T47D (cell line): ENCODE data around the gene GALNT10.

Source experiments
- DNase-seq, 2 experiments: peaks; one replicate each; pipeline versions ENCODE4 v3.0.0 to v3.0.0-alpha.2; 2011 to 2012; ENCODE audit warnings: low read depth in 1 of 2, low spot score in 1 of 2
- JUND ChIP-seq: IDR thresholded peaks from 2 replicates; pipeline ENCODE4 v1.6.1; 2012; ENCODE audit warnings: low read depth
- in situ Hi-C: cut with HindIII; loops from 2 replicates; pipeline ENCODE4 v1.10.0; 2016; ENCODE audit warnings: low sequenced_read_pairs, low pct_unique_long_range_greater_than_20kb

Gene GALNT10

GRCh38 chr5:154312576-154312975 lies 122.0 kb downstream of the GALNT10 start:
- in situ Hi-C loops = no loop called here
- no peak for DNase-seq
- no peak for TF ChIP-seq JUND

DNA sequence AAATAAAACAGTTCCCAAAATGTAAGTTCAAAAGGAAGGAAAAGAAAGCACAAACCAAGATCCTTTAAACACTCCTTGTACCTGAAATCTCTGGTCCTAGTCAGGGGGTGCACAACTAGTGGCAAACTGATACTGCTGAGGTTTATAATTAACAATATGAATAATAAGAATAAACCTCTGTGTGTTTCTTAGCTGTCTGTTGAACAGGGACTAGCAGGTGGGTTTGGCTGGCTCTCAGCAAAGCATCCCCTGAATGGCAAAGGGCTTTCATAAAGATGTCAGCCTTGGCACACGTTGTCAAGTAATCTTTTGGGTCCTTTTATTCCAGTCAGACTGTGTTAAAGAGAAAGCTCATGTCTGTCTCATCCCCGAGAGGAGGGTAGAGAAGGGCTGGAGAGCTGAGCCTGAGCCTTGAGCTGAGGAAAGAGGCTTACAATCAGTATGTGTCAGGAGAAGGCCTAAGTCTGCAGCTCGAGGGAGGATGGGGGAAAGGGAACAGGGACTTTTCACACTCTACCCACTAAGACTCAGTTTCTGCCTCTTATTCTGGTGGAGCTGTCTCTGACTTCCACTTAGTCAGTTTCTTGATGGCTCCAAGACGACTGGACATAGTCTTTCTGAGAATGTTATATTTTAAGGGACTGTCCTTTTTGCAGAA lies 123.0 kb downstream of the GALNT10 start:
- TF ChIP-seq JUND = no peak
- DNase-seq = no peak

GRCh38 chr5:154315196-154315595 lies 124.7 kb downstream of the GALNT10 start:
- TF ChIP-seq JUND = no peak
- in situ Hi-C loops = no loop called here
- no peak for DNase-seq

More for the DNA sequence above, 123.0 kb downstream of the GALNT10 start:
- in situ Hi-C loops = no loop called here

- in situ Hi-C loops = no loop called here
- DNase-seq = no peak
- no peak for TF ChIP-seq JUND
These were observed 125.2 kb downstream of the GALNT10 start for GRCh38 chr5:154315756-154316155.

GRCh38 chr5:154316223-154316935 lies 125.8 kb downstream of the GALNT10 start:
- TF ChIP-seq JUND = no peak
- in situ Hi-C loops = no loop called here
- DNase-seq = no peak

GRCh38 chr5:154317916-154318315 lies 127.4 kb downstream of the GALNT10 start:
- in situ Hi-C loops = no loop called here
- no peak for TF ChIP-seq JUND
- no peak for DNase-seq

DNA sequence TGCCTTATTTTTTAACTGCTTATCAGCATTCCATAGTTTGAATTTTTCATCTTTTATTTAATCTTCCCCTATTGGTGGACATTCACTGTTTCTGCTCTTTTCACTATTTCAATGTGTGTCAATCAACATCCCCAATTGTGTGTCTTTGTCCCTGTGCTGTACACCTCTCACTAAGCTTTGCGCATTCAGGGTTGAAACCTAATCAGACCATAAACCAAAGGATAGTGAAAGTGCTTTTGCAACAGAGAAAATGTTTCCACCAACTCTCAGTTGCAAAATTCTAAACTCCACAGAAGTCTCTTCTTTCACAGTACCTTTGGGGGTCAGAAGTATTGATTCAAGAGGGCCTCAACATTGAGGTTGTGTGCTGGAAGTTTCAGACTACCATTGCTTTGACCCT lies 128.2 kb downstream of the GALNT10 start:
- in situ Hi-C loops = no loop called here
- DNase-seq = no peak
- no peak for TF ChIP-seq JUND

DNA sequence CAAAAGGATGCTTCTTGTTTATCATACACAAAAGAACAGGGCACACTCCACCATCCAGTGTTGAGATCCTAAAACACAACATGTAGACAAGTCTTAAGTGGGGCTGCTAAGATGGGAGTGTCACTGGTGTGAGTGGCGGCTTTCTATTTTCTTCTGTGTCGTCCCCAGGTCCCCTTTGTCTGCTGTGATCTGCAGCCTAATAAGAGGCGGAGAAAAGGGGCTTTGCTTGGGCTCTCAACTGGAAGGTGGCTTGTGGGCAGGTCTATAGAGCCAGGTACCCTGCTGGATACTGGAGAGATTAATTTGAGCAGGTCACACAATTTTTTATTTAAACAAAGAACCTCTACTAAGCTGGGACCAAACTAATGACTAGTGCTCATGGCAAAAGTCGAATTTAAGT lies 129.2 kb downstream of the GALNT10 start:
- DNase-seq = no peak
- in situ Hi-C loops = no loop called here

DNA sequence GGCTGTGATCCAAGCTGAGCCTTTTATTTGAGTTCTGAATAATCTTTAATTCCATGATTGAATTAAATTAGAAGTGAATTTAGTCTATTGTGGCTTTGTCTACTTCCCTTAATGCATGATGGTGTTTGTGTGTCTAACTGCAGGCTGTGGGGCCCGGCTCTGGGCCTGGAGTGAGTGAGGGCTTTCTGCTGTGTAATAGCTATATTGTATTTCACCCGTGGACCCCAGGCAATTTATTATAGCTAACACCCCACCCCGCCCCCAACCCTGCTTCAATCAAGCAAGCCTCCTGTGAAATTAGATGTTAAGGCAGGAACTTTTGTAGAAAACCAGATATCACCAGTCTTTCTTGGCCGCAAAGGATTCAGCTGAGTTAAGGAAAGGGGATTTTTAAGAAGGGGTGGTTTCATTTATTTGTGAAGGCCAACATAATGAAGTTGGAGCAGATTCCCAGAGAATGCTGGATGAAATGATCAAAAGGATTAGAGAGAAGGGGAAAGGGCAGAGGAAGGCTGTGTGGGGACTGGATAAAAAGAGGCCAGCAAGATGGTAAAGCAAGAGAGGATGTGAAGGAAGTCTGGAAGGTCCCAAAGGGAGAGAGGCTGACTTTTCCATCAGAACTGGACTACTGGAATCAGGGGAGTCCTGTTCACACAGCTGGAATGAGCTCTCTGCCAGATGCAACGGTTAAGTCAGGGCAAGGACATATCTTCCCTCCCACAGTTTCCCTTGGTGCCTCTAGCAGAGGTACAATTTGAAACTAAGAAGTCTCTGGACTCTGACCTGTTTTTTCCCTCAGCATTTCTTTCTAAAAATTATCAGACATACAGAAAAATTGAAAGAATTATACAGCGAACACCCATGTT lies 129.9 kb downstream of the GALNT10 start:
- in situ Hi-C loops = no loop called here
- DNase-seq = no peak
- no peak for TF ChIP-seq JUND

More for the DNA sequence above, 129.2 kb downstream of the GALNT10 start:
- TF ChIP-seq JUND = no peak

DNA sequence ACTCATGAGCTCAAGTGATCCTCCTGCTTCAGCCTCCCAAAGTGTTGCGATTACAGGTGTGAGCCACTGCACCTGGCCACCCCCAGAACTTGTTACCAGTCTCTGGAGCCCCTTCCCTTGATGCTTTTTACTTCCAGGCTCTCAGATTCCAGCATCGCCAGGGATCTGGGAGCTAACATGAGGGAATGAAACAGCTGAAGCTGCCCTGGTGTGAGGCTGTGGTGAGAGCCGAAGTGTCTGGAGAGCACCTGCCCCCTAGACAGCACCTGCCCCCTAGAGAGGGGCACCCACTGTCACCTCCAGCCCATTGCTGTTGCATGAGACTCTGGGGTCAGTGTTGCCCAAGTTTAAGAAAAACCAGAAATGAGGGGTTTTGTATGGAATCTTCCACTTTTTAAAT lies 131.0 kb downstream of the GALNT10 start:
- in situ Hi-C loops = no loop called here
- no peak for DNase-seq
- TF ChIP-seq JUND = no peak

- DNase-seq = no peak
- in situ Hi-C loops = no loop called here
- no peak for TF ChIP-seq JUND
These were observed 133.5 kb downstream of the GALNT10 start for GRCh38 chr5:154324033-154324432.

GRCh38 chr5:154325566-154325965 lies 135.0 kb downstream of the GALNT10 start:
- DNase-seq = peak in 1 of 2 experiments; percentile 31
- in situ Hi-C loops = no loop called here
- no peak for TF ChIP-seq JUND

DNA sequence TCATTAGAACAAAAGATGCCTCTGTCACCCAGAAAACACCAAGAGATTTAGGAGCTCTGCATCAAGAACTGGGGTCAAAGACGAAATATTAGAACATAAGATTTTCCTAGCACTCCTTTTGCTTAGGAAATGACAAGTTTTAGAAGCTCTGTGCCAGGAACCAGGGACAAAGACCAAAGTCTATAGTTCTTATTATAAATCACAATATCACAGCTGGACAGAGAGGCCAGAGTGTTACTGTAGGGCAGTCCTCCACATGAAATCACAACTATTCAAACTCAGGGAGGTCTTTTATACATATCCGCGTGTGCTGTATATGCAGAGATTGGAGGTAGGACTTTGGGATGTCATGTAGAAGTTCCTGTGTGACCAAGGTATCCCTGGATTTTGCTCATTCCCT lies 138.5 kb downstream of the GALNT10 start:
- in situ Hi-C loops = no loop called here
- no peak for TF ChIP-seq JUND
- no peak for DNase-seq
